Endothelial cell of umbilical vein (primary cell): ENCODE results near the gene YAE1.

Experiments used
- CTCF ChIP-seq, 2 donors: IDR thresholded peaks; 1 replicate in 1 of 2; 2 replicates in 1 of 2; pipeline ENCODE4 v1.5.1; 2011; ENCODE audit warnings: low read length in 2 of 2, mild to moderate bottlenecking in 2 of 2, moderate library complexity in 2 of 2, control low read depth in 1 of 2, inconsistent platforms in 1 of 2, low read depth in 1 of 2; ENCODE audit not compliant: insufficient read depth in 1 of 2; ENCODE audit errors: extremely low read depth in 1 of 2
- EZH2 ChIP-seq: IDR thresholded peaks from 2 replicates; pipeline ENCODE4 v1.6.1; 2012; ENCODE audit warnings: borderline replicate concordance, low read depth, mild to moderate bottlenecking, moderate library complexity, low read length, inconsistent platforms; ENCODE audit not compliant: severe bottlenecking
- FOS ChIP-seq: IDR thresholded peaks from 2 replicates; pipeline ENCODE4 v1.6.1; 2011; ENCODE audit warnings: mild to moderate bottlenecking, low read length, moderate library complexity, borderline replicate concordance; ENCODE audit not compliant: insufficient read depth
- GATA2 ChIP-seq: IDR thresholded peaks from 2 replicates; pipeline ENCODE4 v1.7.0; 2011; ENCODE audit warnings: low read depth, mild to moderate bottlenecking, moderate library complexity, mixed read lengths, low read length; ENCODE audit not compliant: insufficient read length, insufficient read depth
- JUN ChIP-seq: IDR thresholded peaks from 2 replicates; pipeline ENCODE4 v1.6.1; 2011; ENCODE audit warnings: borderline replicate concordance, low read depth; ENCODE audit not compliant: insufficient read length, insufficient read depth
- MAX ChIP-seq: IDR thresholded peaks from 2 replicates; pipeline ENCODE4 v1.6.1; 2011; ENCODE audit not compliant: insufficient read depth, insufficient read length
- POLR2A ChIP-seq: IDR thresholded peaks from 2 replicates; pipeline ENCODE4 v1.6.1; 2012; ENCODE audit warnings: low read depth, mild to moderate bottlenecking, control low read depth, low read length
- POLR2AphosphoS5 ChIP-seq: IDR thresholded peaks from 2 replicates; pipeline ENCODE4 v1.6.1; 2012; ENCODE audit warnings: low read depth, mild to moderate bottlenecking, control low read depth, low read length, moderate library complexity; ENCODE audit not compliant: insufficient read depth

GRCh38 chr7:39608278-39608677, 42.1 kb downstream of the YAE1 start:
- TF ChIP-seq POLR2A (peak; percentile 85), POLR2AphosphoS5 (peak; percentile 73), CTCF (IDR thresholded peaks at IDR 0.05; ENCODE audit: extremely low read depth in 1 of 2, insufficient read depth in 1 of 2, low read depth in 1 of 2, low read length in 2 of 2) (no peak), EZH2 (no peak), FOS (peak; percentile 41), MAX (no peak), JUN (peak; percentile 75), GATA2 (peak; percentile 100)
